GM10266 (cell line): ENCODE results near the gene ARHGAP26.

Experiments
- DNase-seq: peaks from one replicate; pipeline ENCODE4 v3.0.0; 2012; ENCODE audit errors: extremely low spot score
- CTCF ChIP-seq: IDR thresholded peaks from 2 replicates; pipeline ENCODE4 v1.5.1; 2012; ENCODE audit warnings: mild to moderate bottlenecking, low read depth; ENCODE audit not compliant: control insufficient read depth, insufficient read depth; ENCODE audit errors: missing control alignments

The ARHGAP26 gene

GRCh38 chr5:142844866-142845265 lies 74.7 kb downstream of the ARHGAP26 start:
- TF ChIP-seq CTCF = no peak
- no peak for DNase-seq

GRCh38 chr5:142845402-142845921 lies 75.3 kb downstream of the ARHGAP26 start:
- TF ChIP-seq CTCF = no peak
- no peak for DNase-seq

GRCh38 chr5:142845954-142846398 lies 75.8 kb downstream of the ARHGAP26 start:
- DNase-seq = no peak
- TF ChIP-seq CTCF = no peak

- TF ChIP-seq CTCF = no peak
- no peak for DNase-seq
These were observed 76.2 kb downstream of the ARHGAP26 start for GRCh38 chr5:142846406-142846805.

- no peak for TF ChIP-seq CTCF
- DNase-seq = no peak
These were observed 78.0 kb downstream of the ARHGAP26 start for GRCh38 chr5:142847898-142848790.

GRCh38 chr5:142849466-142849865 lies 79.3 kb downstream of the ARHGAP26 start:
- TF ChIP-seq CTCF = no peak
- no peak for DNase-seq

- TF ChIP-seq CTCF = no peak
- DNase-seq = no peak
These were observed 79.7 kb downstream of the ARHGAP26 start for GRCh38 chr5:142849880-142850279.
